B cell (primary cell): ENCODE results near the gene SLC9C2. TPM values are rescaled to one million over a fixed set of nuclear protein-coding genes. Genes with fewer than 3 reads are reported as not detected.
"Not testable (repeated sequence)": the region's sequence is repeated elsewhere in the genome, so short reads cannot be mapped to it uniquely, and the experiment has no call there.

Experiments
- ATAC-seq: fragments of 200-7000 bp; cut with Tn5 transposase; one replicate; pipeline ENCODE4 v1.10.0; 2021; ENCODE audit warnings: low read depth, mild to moderate bottlenecking, moderate number of reproducible peaks, moderate library complexity
- CTCF ChIA-PET: fragments of 350-600 bp; sonication (Branson Sonifier 250); formaldehyde crosslinking; loops from one replicate; lab custom pipeline; 2021; ENCODE audit warnings: antibody characterized with exemption, inconsistent platforms; lab: Charles Lee
- POLR2A ChIA-PET: fragments of 350-600 bp; sonication (Branson Sonifier 250); formaldehyde crosslinking; loops from one replicate; lab custom pipeline; 2021; ENCODE audit warnings: antibody characterized with exemption; lab: Charles Lee
- DNase-seq: peaks from one replicate; pipeline ENCODE4 v3.0.0; 2013
- H2AFZ ChIP-seq: 2 replicates; pipeline ENCODE4 v1.6.1; 2012; ENCODE audit warnings: mild to moderate bottlenecking, low read depth, low read length; ENCODE audit not compliant: insufficient read depth, poor library complexity, severe bottlenecking
- H3K27ac ChIP-seq, 2 donors: 1 replicate in 1 of 2; 2 replicates in 1 of 2; pipeline ENCODE4 v1.5.1; 2012 to 2013; ENCODE audit warnings: low read length in 2 of 2, mild to moderate bottlenecking in 2 of 2, moderate library complexity in 1 of 2
- H3K27me3 ChIP-seq, 4 experiments: fragments of 200-600 bp in 1 of 4; sonication (generic) in 1 of 4; replicated peaks in 1 of 4; 1 replicate in 2 of 4; 2 replicates in 2 of 4; pipeline versions ENCODE4 v1.6.1 to v1.7.0; 2013 to 2016; ENCODE audit warnings: low read length in 3 of 4, mild to moderate bottlenecking in 2 of 4, mixed read lengths in 1 of 4, moderate library complexity in 1 of 4; ENCODE audit not compliant: insufficient read depth in 4 of 4, control insufficient read depth in 3 of 4; ENCODE audit errors: control extremely low read depth in 1 of 4
- H3K36me3 ChIP-seq, 2 experiments: replicated peaks in 1 of 2; 1 replicate in 1 of 2; 2 replicates in 1 of 2; pipeline versions ENCODE4 v1.6.1 to v1.7.1; 2013; ENCODE audit warnings: low read length in 1 of 2; ENCODE audit not compliant: insufficient read depth in 2 of 2, control insufficient read depth in 1 of 2; ENCODE audit errors: control extremely low read depth in 1 of 2, extremely low read depth in 1 of 2
- H3K4me1 ChIP-seq, 2 donors: fragments of 200-600 bp in 1 of 2; sonication (generic) in 1 of 2; 1 replicate in 1 of 2; 2 replicates in 1 of 2; pipeline versions ENCODE4 v1.5.1 to v1.6.1; 2013 to 2017; ENCODE audit warnings: low read length in 2 of 2; ENCODE audit not compliant: control insufficient read depth in 2 of 2, insufficient read depth in 2 of 2
- H3K4me2 ChIP-seq: replicated peaks from 2 replicates; pipeline ENCODE3; 2012; ENCODE audit warnings: mild to moderate bottlenecking, low read depth, low read length; ENCODE audit not compliant: poor library complexity, severe bottlenecking
- H3K4me3 ChIP-seq, 5 experiments: fragments of 200-600 bp in 1 of 5; sonication (generic) in 1 of 5; 1 replicate in 3 of 5; 2 replicates in 2 of 5; pipeline versions ENCODE4 v1.5.1 to v1.7.0; 2011 to 2016; ENCODE audit warnings: low read length in 4 of 5, mild to moderate bottlenecking in 4 of 5, low read depth in 2 of 5, control low read depth in 1 of 5, moderate library complexity in 1 of 5; ENCODE audit not compliant: insufficient read depth in 1 of 5; ENCODE audit errors: control extremely low read depth in 1 of 5, extremely low read depth in 1 of 5
- H3K79me2 ChIP-seq: fragments of 200-600 bp; sonication (generic); one replicate; pipeline ENCODE4 v1.6.0; 2016; ENCODE audit warnings: low read length; ENCODE audit not compliant: control insufficient read depth, insufficient read depth
- H3K9ac ChIP-seq: fragments of 200-600 bp; sonication (generic); 2 replicates; pipeline ENCODE4 v1.6.1; 2017; ENCODE audit warnings: mild to moderate bottlenecking, low read length, moderate library complexity
- H3K9me3 ChIP-seq, 3 donors: one replicate each; pipeline versions ENCODE4 v1.6.1 to v1.7.1; 2013; ENCODE audit warnings: low read length in 2 of 3; ENCODE audit not compliant: control insufficient read depth in 2 of 3, insufficient read depth in 1 of 3; ENCODE audit errors: control extremely low read depth in 1 of 3
- H4K20me1 ChIP-seq: 2 replicates; pipeline ENCODE4 v1.6.0; 2012; ENCODE audit warnings: mild to moderate bottlenecking, low read length; ENCODE audit not compliant: insufficient read depth, control insufficient read depth, poor library complexity, severe bottlenecking
- H3K27ac Mint-ChIP-seq: one replicate; pipeline ENCODE4 v1.8.0; 2021; ENCODE audit warnings: mixed read lengths
- H3K27me3 Mint-ChIP-seq: one replicate; pipeline ENCODE4 v1.8.0; 2021; ENCODE audit warnings: mixed read lengths
- H3K4me1 Mint-ChIP-seq: one replicate; pipeline ENCODE4 v1.8.0; 2021; ENCODE audit warnings: mixed read lengths
- H3K4me3 Mint-ChIP-seq: one replicate; pipeline ENCODE4 v1.8.0; 2021; ENCODE audit warnings: mixed read lengths
- H3K9me3 Mint-ChIP-seq: one replicate; pipeline ENCODE4 v1.8.0; 2022; ENCODE audit warnings: mixed read lengths; ENCODE audit not compliant: insufficient read depth
- CTCF ChIP-seq: fragments of 200-600 bp; IDR thresholded peaks from one replicate; pipeline ENCODE4 v1.8.0; 2022; ENCODE audit warnings: antibody characterized with exemption, mild to moderate bottlenecking
- EZH2 ChIP-seq: IDR thresholded peaks from 2 replicates; pipeline ENCODE4 v1.6.1; 2012; ENCODE audit warnings: borderline replicate concordance, low read depth, mild to moderate bottlenecking, moderate library complexity, low read length; ENCODE audit not compliant: insufficient read depth, poor library complexity, severe bottlenecking
- WGBS: methylation state at CpG from one replicate; pipeline ENCODE4 v1.1.5; 2013; ENCODE audit warnings: missing lambda C conversion rate; ENCODE audit not compliant: insufficient coverage; 5-methylcytosine and 5-hydroxymethylcytosine counted together
- intact Hi-C: fragments of 100-400 bp; cut with micrococcal nuclease; formaldehyde crosslinking; loops from one replicate; pipeline ENCODE4 v1.10.0; 2022
- polyA plus RNA-seq: library from polyadenylated mRNA; depleted of rRNA; stranded (reverse); fragments of >200 nt; gene quantifications from 2 replicates; pipeline ENCODE4 v1.2.3, GENCODE V29; 2012
- total RNA-seq, 2 donors: library from RNA; stranded (reverse); fragments of 120-200 nt in 1 of 2; gene quantifications; 1 replicate in 1 of 2; 2 replicates in 1 of 2; pipeline versions ENCODE4 v1.2.3 to v1.2.4, GENCODE V29; 2013 to 2022

Gene SLC9C2
- total and polyA plus RNA-seq, 2 donors (not counting 1 experiment from before 2014, with no cell fraction given) = not detected

DNA sequence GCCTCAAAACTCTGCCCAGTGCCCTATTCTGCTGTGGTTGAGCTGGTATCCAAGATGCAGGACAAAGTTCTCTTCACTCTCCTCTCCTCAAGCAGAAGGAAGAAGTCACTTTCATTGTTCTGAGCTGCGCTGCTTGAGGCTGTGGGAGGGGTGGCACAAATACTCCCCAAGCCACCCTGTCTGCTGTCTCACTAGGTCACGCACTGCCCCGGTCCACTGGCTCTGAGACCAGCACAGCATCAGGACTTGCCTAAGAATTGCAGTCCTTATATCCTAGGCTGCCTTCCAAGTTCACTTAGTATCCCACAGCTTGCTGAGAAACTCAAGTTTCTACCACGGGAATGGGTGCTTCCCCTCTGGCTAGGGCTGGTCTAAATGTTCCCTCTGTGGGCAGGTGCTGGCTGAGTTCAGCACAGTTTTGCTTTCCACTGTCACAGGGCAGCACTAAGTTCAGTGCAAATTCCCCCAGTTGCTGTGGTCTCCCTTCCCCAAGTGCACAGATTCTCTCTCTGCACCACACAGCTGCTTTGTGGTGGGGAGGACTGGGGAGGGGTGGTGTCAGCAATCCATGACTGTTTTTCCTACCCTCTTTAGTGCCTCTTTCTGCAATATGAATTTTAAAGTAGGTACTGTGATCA, 32.4 kb downstream of the SLC9C2 start:
- Histone ChIP-seq H3K4me1 (no peaks in the 10 kb centered on the region), H4K20me1 (no peaks in the 10 kb centered on the region), H3K4me2 (no peak overlapping the region), H3K4me3 (no peak overlapping the region), H3K9me3 (no peaks in the 10 kb centered on the region), H3K9ac (no peak overlapping the region), H3K27me3 (peaks cover 0 to 4% (median 0%) of the 10 kb centered on the region in 4 experiments), H3K79me2 (no peaks in the 10 kb centered on the region), H3K27ac (no peak overlapping the region), H2AFZ (no peak overlapping the region), H3K36me3 (no peaks in the 10 kb centered on the region)
- no peak overlapping the region for H3K27ac Mint-ChIP-seq
- DNase-seq = no peak
- peaks cover 15% of the 10 kb centered on the region for H3K9me3 Mint-ChIP-seq
- ChIA-PET CTCF (no interaction called here), POLR2A (no interaction called here)
- intact Hi-C loops = no loop called here
- H3K4me1 Mint-ChIP-seq = no peaks in the 10 kb centered on the region
- no peak for ATAC-seq
- no peak overlapping the region for H3K4me3 Mint-ChIP-seq
- no peak for TF ChIP-seq CTCF
- no peak for TF ChIP-seq EZH2
- H3K27me3 Mint-ChIP-seq = peaks cover 24% of the 10 kb centered on the region
- WGBS = 86% methylated on average over 4 of the region's 4 CpGs

DNA sequence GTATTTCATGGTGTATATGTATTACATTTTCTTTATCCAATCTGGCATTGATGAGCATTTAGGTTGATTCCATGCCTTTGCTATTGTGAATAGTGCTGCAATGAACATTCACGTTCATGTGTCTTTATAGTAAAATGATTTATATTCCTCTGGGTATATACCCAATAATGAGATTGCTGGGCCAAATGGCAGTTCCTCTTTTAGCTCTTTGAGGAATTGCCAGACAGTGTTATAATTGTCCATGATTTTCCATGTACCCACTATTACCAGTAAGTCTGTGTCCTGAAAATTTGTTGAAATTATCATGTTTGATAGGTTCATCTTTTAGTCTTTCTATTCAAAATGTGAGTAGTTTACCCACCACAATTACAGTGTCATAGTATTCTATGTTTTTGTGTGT, 34.4 kb downstream of the SLC9C2 start:
- Histone ChIP-seq H4K20me1 (no peaks in the 10 kb centered on the region), H3K27me3 (peaks cover 0 to 4% (median 0%) of the 10 kb centered on the region in 4 experiments), H3K9me3 (no peaks in the 10 kb centered on the region), H3K4me3 (no peak overlapping the region), H3K27ac (no peak overlapping the region), H3K36me3 (no peaks in the 10 kb centered on the region), H3K4me2 (no peak overlapping the region), H3K79me2 (no peaks in the 10 kb centered on the region), H2AFZ (no peak overlapping the region), H3K9ac (no peak overlapping the region), H3K4me1 (no peaks in the 10 kb centered on the region)
- Mint-ChIP-seq H3K4me1 (no peaks in the 10 kb centered on the region), H3K9me3 (peaks cover 15% of the 10 kb centered on the region), H3K4me3 (no peak overlapping the region), H3K27me3 (peaks cover 24% of the 10 kb centered on the region), H3K27ac (no peak overlapping the region)
- ATAC-seq (no peak), DNase-seq (no peak)
- intact Hi-C loops = no loop called here
- ChIA-PET CTCF (no interaction called here), POLR2A (no interaction called here)
- WGBS = no CpG with 5 or more reads among the region's 1 CpG
- TF ChIP-seq EZH2 (no peak), CTCF (no peak)

DNA sequence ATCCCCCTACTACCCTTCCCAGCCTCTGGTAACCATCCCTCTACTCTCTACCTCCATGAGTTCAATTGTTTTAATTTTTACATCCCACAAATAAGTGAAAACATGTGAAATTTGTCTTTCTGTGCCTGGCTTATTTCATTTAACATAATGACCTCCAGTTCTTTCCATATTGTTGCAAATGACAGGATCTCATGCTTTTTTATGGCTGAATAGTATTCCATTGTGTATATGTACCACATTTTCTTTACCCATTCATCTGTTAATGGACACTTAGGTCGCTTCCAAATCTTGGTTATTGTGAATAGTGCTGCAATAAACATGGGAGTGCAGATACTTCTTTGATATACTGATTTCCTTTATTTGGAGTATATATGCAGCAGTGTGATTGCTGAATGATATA, 39.0 kb downstream of the SLC9C2 start:
- H3K4me3 Mint-ChIP-seq, H3K4me3 ChIP-seq, H3K27me3 ChIP-seq, H3K36me3 ChIP-seq, H3K4me1 Mint-ChIP-seq, H4K20me1 ChIP-seq, CTCF ChIA-PET, H3K4me2 ChIP-seq, intact Hi-C loops, ATAC-seq, H2AFZ ChIP-seq, H3K27ac Mint-ChIP-seq, H3K27ac ChIP-seq, H3K4me1 ChIP-seq, DNase-seq, POLR2A ChIA-PET, H3K79me2 ChIP-seq, H3K9ac ChIP-seq, H3K9me3 ChIP-seq: not testable (repeated sequence)
- no CpG with 5 or more reads among the region's 1 CpG for WGBS
- Mint-ChIP-seq H3K9me3 (peaks cover 15% of the 10 kb centered on the region), H3K27me3 (peaks cover 16% of the 10 kb centered on the region)
